Heart left ventricle (tissue), 16 donors: ENCODE data around the gene PRPF8. TPM values are rescaled to one million over a fixed set of nuclear protein-coding genes. Genes with fewer than 3 reads are reported as not detected.

Source experiments
- ATAC-seq, 4 donors: fragments of 200-7000 bp; cut with Tn5 transposase; one replicate each; pipeline ENCODE4 v1.9.1; 2020 to 2022; ENCODE audit warnings: moderate library complexity in 4 of 4, mild to moderate bottlenecking in 3 of 4, moderate number of reproducible peaks in 1 of 4
- DNase-seq, 5 donors: peaks; one replicate each; pipeline ENCODE4 v3.0.0-alpha.2; 2020
- H3K27ac ChIP-seq, 12 donors: fragments of 200-600 bp; sonication (generic) in 4 of 12; one replicate each; pipeline versions ENCODE4 v1.5.0 to v1.8.0; 2016 to 2022; ENCODE audit warnings: mild to moderate bottlenecking in 2 of 12
- H3K27me3 ChIP-seq, 9 donors: fragments of 200-600 bp; sonication (generic) in 2 of 9; one replicate each; pipeline versions ENCODE4 v1.5.1 to v1.8.0; 2016 to 2022; ENCODE audit warnings: mild to moderate bottlenecking in 3 of 9
- H3K36me3 ChIP-seq, 9 donors: fragments of 200-600 bp; sonication (generic) in 2 of 9; one replicate each; pipeline versions ENCODE4 v1.5.0 to v1.8.0; 2018 to 2022; ENCODE audit warnings: mild to moderate bottlenecking in 2 of 9
- H3K4me1 ChIP-seq, 12 donors: fragments of 200-600 bp; sonication (generic) in 4 of 12; one replicate each; pipeline versions ENCODE4 v1.5.0 to v1.8.0; 2016 to 2022; ENCODE audit warnings: mild to moderate bottlenecking in 3 of 12
- H3K4me3 ChIP-seq, 12 donors: fragments of 200-600 bp; sonication (generic) in 4 of 12; one replicate each; pipeline versions ENCODE4 v1.5.0 to v1.8.0; 2017 to 2022; ENCODE audit warnings: mild to moderate bottlenecking in 9 of 12, moderate library complexity in 4 of 12
- H3K9me3 ChIP-seq, 12 donors: fragments of 200-600 bp; sonication (generic) in 4 of 12; one replicate each; pipeline versions ENCODE4 v1.5.0 to v1.8.0; 2016 to 2022; ENCODE audit warnings: mild to moderate bottlenecking in 1 of 12
- CTCF ChIP-seq, 12 donors: fragments of 200-600 bp; sonication (generic) in 4 of 12; IDR thresholded peaks; one replicate each; pipeline versions ENCODE4 v1.5.0 to v1.8.0; 2018 to 2022; ENCODE audit warnings: antibody characterized with exemption in 12 of 12, mild to moderate bottlenecking in 5 of 12
- POLR2A ChIP-seq, 2 donors: fragments of 450-650 bp; IDR thresholded peaks; one replicate each; pipeline ENCODE4 v1.6.1; 2017; ENCODE audit warnings: antibody characterized with exemption in 2 of 2, mild to moderate bottlenecking in 2 of 2, moderate library complexity in 2 of 2
- WGBS, 4 donors: extraction: QIAGEN DNeasy Blood & Tissue Kit in 2 of 4; methylation state at CpG; one replicate each; pipeline versions ENCODE4 v1.1.5 to v1.1.7; 2013 to 2018; 5-methylcytosine and 5-hydroxymethylcytosine counted together
- intact Hi-C, 10 donors: fragments of 100-400 bp; cut with DNase I; formaldehyde crosslinking; loops; one replicate each; pipeline versions ENCODE4 v1.11.1 to v1.14.2; 2022
- polyA plus RNA-seq, 2 donors: library from polyadenylated mRNA; stranded (reverse); fragments of 200-250 nt; gene quantifications; one replicate each; pipeline ENCODE4 v1.2.3, GENCODE V29; 2013
- total RNA-seq, 9 donors: library from RNA; depleted of rRNA in 2 of 9; stranded (reverse); fragments of >200 nt in 2 of 9; fragmentation: NEBNext Ultra II Directional in 3 of 9; extraction: Animal tissue kit (Norgen Biotek cat#: 25700) in 3 of 9; gene quantifications; one replicate each; pipeline versions ENCODE4 v1.1.0 to v1.2.4, GENCODE V29; 2016 to 2023
- donor health status: ischemic (EF 13 %, LVEDD 7.1; RV severe dilation, severe dysfunction).
- donor health status: healthy with polysubstance abuse.
- donor health status: DM: no; HTN: yes; CAD: no.
- donor health status: DM: no; HTN: no; CAD: no.
- donor health status: ischemic (EF 25% LVEDD 6.9; RV normal size, moderate dysfunction).
- donor health status: ischemic (EF 25% LVEDD 5.7; RV mildly dilated, moderate dysfunction).
- donor health status: healthy.
- donor health status: DM: yes; HTN: yes; CAD: no.
- donor health status: ischemic (EF 35%, LVEDD 5.7; RV mildly dilated, moderate dysfunction).
- donor health status: nonischemic (EF 11% LVEDD 7.7; RV severe dilation, severe dysfunction).
- donor health status: DM: yes; HTN: yes; CAD: no.
- donor health status: PGD.
- donor health status: ischemic (EF 29% LVEDD 5.4; RV normal size, mild dysfunction).
- donor health status: nonischemic (EF 23%, LVEDD 6.1; RV moderate dilation, normal function).

PRPF8 gene
- total and polyA plus RNA-seq, 11 donors: 70.1 to 195 (median 145) TPM

GRCh38 chr17:1612400-1612799 lies 72.3 kb downstream of the PRPF8 start:
- H3K9me3 ChIP-seq: no peaks in the 10 kb centered on the region
- H3K4me1 ChIP-seq: peaks cover 0 to 56% (median 0%) of the 10 kb centered on the region in 12 donors
- WGBS, 4 donors: 56 to 66% (median 60%) methylated on average over 16 of the region's 16 CpGs
- ATAC-seq (peak in 1 of 4 donors; percentile 49), DNase-seq (no peak)
- H3K36me3 ChIP-seq: peaks cover 0 to 34% (median 0%) of the 10 kb centered on the region in 9 donors
- H3K27me3 ChIP-seq: no peaks in the 10 kb centered on the region
- H3K4me3 ChIP-seq: no peak overlapping the region
- no peak for TF ChIP-seq POLR2A (IDR thresholded peaks at IDR 0.05)
- TF ChIP-seq CTCF (IDR thresholded peaks at IDR 0.05): no peak
- intact Hi-C loops: no loop called here
- peak overlapping the region in 3 of 12 donors; percentile 13 to 70 (median 24) for H3K27ac ChIP-seq

- H3K27ac ChIP-seq: peak overlapping the region in 3 of 12 donors; percentile 13 to 70 (median 24)
- no peaks in the 10 kb centered on the region for H3K9me3 ChIP-seq
- DNase-seq (no peak), ATAC-seq (peak in 2 of 4 donors; percentile 19 to 43)
- peaks cover 0 to 30% (median 0%) of the 10 kb centered on the region in 9 donors for H3K36me3 ChIP-seq
- no peaks in the 10 kb centered on the region for H3K27me3 ChIP-seq
- TF ChIP-seq POLR2A (IDR thresholded peaks at IDR 0.05) (no peak), CTCF (IDR thresholded peaks at IDR 0.05) (no peak)
- H3K4me3 ChIP-seq: no peak overlapping the region
- peaks cover 0 to 61% (median 0%) of the 10 kb centered on the region in 12 donors for H3K4me1 ChIP-seq
- intact Hi-C loops: no loop called here
- WGBS, 4 donors: 87 to 93% (median 88%) methylated on average over 10 of the region's 10 CpGs
These were observed 73.0 kb downstream of the PRPF8 start for GRCh38 chr17:1611715-1612114.

GRCh38 chr17:1608676-1609075 lies 76.0 kb downstream of the PRPF8 start:
- peak overlapping the region in 1 of 12 donors; percentile 91 for H3K27ac ChIP-seq
- WGBS, 4 donors: 94 to 98% (median 97%) methylated on average over 7 of the region's 7 CpGs
- H3K9me3 ChIP-seq: no peaks in the 10 kb centered on the region
- TF ChIP-seq POLR2A (IDR thresholded peaks at IDR 0.05): no peak
- no peak for TF ChIP-seq CTCF (IDR thresholded peaks at IDR 0.05)
- no peak for ATAC-seq
- H3K4me3 ChIP-seq: no peak overlapping the region
- H3K27me3 ChIP-seq: no peaks in the 10 kb centered on the region
- intact Hi-C loops: no loop called here
- H3K4me1 ChIP-seq: peaks cover 0 to 73% (median 0%) of the 10 kb centered on the region in 12 donors
- DNase-seq: no peak
- peaks cover 0 to 9% (median 0%) of the 10 kb centered on the region in 9 donors for H3K36me3 ChIP-seq

GRCh38 chr17:1607971-1608320 lies 76.7 kb downstream of the PRPF8 start:
- TF ChIP-seq CTCF (IDR thresholded peaks at IDR 0.05) (no peak), POLR2A (IDR thresholded peaks at IDR 0.05) (no peak)
- intact Hi-C loops: no loop called here
- H3K27me3 ChIP-seq: no peaks in the 10 kb centered on the region
- H3K9me3 ChIP-seq: no peaks in the 10 kb centered on the region
- no peak for ATAC-seq
- peak overlapping the region in 4 of 12 donors; percentile 19 to 91 (median 46) for H3K27ac ChIP-seq
- 87 to 93% (median 91%) methylated on average over 5 of the region's 5 CpGs for WGBS, 4 donors
- no peak for DNase-seq
- H3K36me3 ChIP-seq: peaks cover 0 to 11% (median 0%) of the 10 kb centered on the region in 9 donors
- H3K4me1 ChIP-seq: peaks cover 0 to 66% (median 0%) of the 10 kb centered on the region in 12 donors
- H3K4me3 ChIP-seq: no peak overlapping the region
